ENCODE measurements around the gene ATXN7L2.

ATXN7L2 gene

GRCh38 chr1:109498161-109498801 lies 14.6 kb downstream of the ATXN7L2 start:
- DNase-seq (ENCODE audit: low read depth) = no peak

GRCh38 chr1:109499081-109499480 lies 15.4 kb downstream of the ATXN7L2 start:
- DNase-seq (ENCODE audit: low read depth) = no peak

GRCh38 chr1:109499661-109500536 lies 16.2 kb downstream of the ATXN7L2 start:
- DNase-seq (ENCODE audit: low read depth) = no peak

- no peak for DNase-seq (ENCODE audit: low read depth)
Measured at GRCh38 chr1:109500941-109501381, 17.3 kb downstream of the ATXN7L2 start.

- DNase-seq (ENCODE audit: low read depth) = no peak
Measured at GRCh38 chr1:109501644-109502363, 18.1 kb downstream of the ATXN7L2 start.

GRCh38 chr1:109502364-109502851 lies 18.7 kb downstream of the ATXN7L2 start:
- DNase-seq (ENCODE audit: low read depth) = no peak

- no peak for DNase-seq (ENCODE audit: low read depth)
Measured at GRCh38 chr1:109503935-109504334, 20.2 kb downstream of the ATXN7L2 start.

- DNase-seq (ENCODE audit: low read depth) = no peak
Measured at GRCh38 chr1:109504974-109505373, 21.3 kb downstream of the ATXN7L2 start.

GRCh38 chr1:109508001-109508872 lies 24.5 kb downstream of the ATXN7L2 start:
- no peak for DNase-seq (ENCODE audit: low read depth)

GRCh38 chr1:109508873-109509175 lies 25.1 kb downstream of the ATXN7L2 start:
- no peak for DNase-seq (ENCODE audit: low read depth)

GRCh38 chr1:109509176-109510134 lies 25.8 kb downstream of the ATXN7L2 start, which contains the start of gene AMIGO1:
TSS of gene AMIGO1 (minus strand) at chr1:109509727. CDS start at chr1:109508912, 815 bp downstream.
- peak; percentile 50 for DNase-seq (ENCODE audit: low read depth)

- DNase-seq (ENCODE audit: low read depth) = no peak
Measured at GRCh38 chr1:109513110-109513710, 29.5 kb downstream of the ATXN7L2 start.

- no peak for DNase-seq (ENCODE audit: low read depth)
Measured at GRCh38 chr1:109514846-109515245, 31.1 kb downstream of the ATXN7L2 start.

GRCh38 chr1:109516872-109517271 lies 33.2 kb downstream of the ATXN7L2 start:
- DNase-seq (ENCODE audit: low read depth) = no peak

GRCh38 chr1:109517337-109517736 lies 33.6 kb downstream of the ATXN7L2 start:
- DNase-seq (ENCODE audit: low read depth) = no peak

- DNase-seq (ENCODE audit: low read depth) = no peak
Measured at GRCh38 chr1:109521002-109521951, 37.6 kb downstream of the ATXN7L2 start.

- no peak for DNase-seq (ENCODE audit: low read depth)
Measured at GRCh38 chr1:109522026-109522425, 38.3 kb downstream of the ATXN7L2 start.

GRCh38 chr1:109523706-109524105 lies 40.0 kb downstream of the ATXN7L2 start:
- no peak for DNase-seq (ENCODE audit: low read depth)
